GM12865 (cell line): ENCODE data around the gene FRAS1.
"Not testable (repeated sequence)": the region's sequence is repeated elsewhere in the genome, so short reads cannot be mapped to it uniquely, and the experiment has no call there.

Experiments used
- DNase-seq: peaks from one replicate; pipeline ENCODE4 v3.0.0; 2010; ENCODE audit warnings: low read depth
- H3K4me3 ChIP-seq: 2 replicates; pipeline ENCODE4 v1.5.1; 2011; ENCODE audit warnings: mild to moderate bottlenecking, low read depth, low read length, control low read depth
- TF ChIP-seq, protein P1 (sequence below): IDR thresholded peaks from 2 replicates; pipeline ENCODE4 v1.5.1; 2011; ENCODE audit warnings: low read length, control low read depth, low read depth, inconsistent platforms; ENCODE audit not compliant: insufficient read depth; ENCODE audit errors: missing control alignments

FRAS1 gene

DNA sequence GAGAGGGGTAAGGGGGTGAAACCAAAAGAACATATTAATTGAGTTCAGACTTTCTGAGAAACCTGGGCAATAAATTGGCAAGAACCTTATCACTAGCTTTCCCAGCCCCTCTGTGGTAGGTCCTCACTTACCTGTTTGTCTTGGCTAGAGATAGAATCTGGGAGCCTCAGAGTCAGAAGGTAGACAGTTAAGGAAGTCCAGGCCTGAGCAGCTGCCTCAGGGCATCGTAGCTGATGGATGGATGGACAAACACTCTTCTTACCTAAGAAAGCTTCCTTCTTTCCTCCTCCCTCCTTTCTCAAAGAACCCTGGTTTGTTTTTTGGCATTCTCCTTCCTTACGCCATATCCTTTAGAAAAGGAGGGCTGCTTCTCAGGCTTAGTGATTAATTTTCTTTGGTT lies 24.4 kb downstream of the FRAS1 start:
- H3K4me3 ChIP-seq, result no peak overlapping the region
- no peak for DNase-seq
- TF ChIP-seq, protein P1, sequence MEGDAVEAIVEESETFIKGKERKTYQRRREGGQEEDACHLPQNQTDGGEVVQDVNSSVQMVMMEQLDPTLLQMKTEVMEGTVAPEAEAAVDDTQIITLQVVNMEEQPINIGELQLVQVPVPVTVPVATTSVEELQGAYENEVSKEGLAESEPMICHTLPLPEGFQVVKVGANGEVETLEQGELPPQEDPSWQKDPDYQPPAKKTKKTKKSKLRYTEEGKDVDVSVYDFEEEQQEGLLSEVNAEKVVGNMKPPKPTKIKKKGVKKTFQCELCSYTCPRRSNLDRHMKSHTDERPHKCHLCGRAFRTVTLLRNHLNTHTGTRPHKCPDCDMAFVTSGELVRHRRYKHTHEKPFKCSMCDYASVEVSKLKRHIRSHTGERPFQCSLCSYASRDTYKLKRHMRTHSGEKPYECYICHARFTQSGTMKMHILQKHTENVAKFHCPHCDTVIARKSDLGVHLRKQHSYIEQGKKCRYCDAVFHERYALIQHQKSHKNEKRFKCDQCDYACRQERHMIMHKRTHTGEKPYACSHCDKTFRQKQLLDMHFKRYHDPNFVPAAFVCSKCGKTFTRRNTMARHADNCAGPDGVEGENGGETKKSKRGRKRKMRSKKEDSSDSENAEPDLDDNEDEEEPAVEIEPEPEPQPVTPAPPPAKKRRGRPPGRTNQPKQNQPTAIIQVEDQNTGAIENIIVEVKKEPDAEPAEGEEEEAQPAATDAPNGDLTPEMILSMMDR, result no peak

DNA sequence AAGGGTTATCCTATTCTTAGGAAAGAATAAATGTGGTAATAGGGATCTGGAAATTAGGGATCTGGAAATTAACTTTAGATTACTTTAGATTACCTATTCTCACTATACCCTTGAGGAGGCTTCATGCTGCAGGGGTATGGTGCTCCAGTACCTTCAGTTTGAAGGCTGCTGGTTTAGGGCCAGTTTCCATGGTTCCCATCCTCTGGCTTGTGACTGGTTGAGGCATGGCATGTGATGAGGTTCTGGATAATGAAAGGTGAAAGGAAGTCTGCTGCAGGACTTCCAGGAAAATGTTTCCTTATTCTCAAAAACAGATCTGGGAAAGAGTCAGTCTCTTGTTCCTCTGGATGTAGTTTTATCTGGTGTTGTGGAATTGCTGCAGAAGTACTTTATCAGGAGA lies 25.9 kb downstream of the FRAS1 start:
- TF ChIP-seq, protein P1, result no peak

DNA sequence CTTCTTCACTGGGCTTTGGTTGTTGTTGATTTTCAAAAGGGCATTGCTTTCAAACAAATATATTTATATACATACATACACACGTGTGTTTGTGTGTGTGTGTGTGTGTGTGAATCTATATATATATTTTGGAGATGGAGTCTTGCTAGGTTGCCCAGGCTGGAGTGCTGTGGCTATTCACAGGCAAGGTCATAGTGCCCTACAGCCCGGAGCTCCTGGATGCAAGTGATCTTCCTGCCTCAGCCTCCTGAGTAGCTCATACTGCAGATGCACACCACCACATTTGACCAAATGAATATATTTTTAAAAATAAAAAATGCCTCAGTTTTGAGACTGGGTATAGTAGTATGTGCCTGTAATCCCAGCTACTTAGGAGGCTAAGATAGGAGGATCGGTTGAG lies 34.4 kb downstream of the FRAS1 start:
- TF ChIP-seq, protein P1, result no peak
- H3K4me3 ChIP-seq, result no peak overlapping the region

More for the DNA sequence above, 25.9 kb downstream of the FRAS1 start:
- no peak overlapping the region for H3K4me3 ChIP-seq
- DNase-seq, result no peak

DNA sequence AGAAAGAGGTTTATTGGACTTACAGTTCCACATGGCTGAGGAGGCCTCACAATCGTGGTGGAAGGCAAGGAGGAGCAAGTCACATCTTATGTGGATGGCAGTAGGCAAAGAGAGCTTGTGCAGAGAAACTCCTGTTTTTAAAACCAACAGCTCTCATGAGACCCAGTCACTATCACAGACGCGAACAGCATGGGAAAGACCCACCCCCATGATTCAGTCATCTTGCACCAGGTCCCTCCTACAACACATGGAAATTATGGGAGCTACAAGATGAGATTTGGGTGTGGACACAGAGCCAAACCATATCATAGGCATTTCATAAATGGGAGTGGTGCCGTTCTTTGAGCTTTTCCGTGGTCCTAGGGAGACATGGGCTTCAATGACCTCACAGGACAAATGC lies 35.2 kb downstream of the FRAS1 start:
- DNase-seq, result not testable (repeated sequence)

More for the DNA sequence above, 34.4 kb downstream of the FRAS1 start:
- DNase-seq, result no peak

DNA sequence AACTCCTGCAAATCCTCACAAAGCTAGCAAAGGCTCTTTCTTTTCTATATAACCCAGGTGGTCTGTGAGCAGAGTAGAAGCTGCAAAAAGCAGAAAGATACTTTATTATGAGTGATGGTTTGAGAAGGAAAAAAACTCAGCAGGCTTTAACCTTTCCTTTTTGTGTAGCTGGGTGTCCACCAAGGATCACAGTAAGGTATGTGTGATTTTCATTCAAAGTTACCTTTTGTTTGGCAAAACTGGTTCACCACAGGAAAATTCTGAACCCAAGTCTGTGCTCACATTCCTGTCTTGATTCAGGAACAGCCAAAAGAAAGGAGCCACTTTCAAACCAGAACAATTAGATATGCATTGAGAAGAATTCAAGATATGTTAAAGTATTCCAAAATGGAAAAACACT lies 35.7 kb downstream of the FRAS1 start:
- H3K4me3 ChIP-seq, result no peak overlapping the region
- no peak for DNase-seq
- TF ChIP-seq, protein P1, result no peak

More for the DNA sequence above, 35.2 kb downstream of the FRAS1 start:
- not testable (repeated sequence) for H3K4me3 ChIP-seq

DNA sequence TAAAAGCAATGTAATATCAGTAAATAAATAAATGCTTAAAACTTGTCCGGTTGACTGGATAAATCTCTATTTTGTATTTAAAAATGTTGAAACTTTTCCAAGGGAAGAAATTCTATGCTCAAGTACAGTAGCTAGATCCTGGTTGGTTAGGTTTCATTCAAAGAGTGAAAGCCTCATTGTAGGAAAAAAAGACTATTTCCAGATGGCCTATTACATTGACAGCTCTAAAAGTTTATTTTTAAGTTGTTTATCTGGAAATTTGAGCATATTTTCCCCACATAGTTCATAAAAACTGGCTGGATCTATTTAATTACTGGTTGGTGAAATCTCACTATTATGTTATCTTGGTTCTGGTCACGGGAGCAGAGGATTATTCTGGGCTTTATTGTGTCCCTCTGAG lies 38.0 kb downstream of the FRAS1 start:
- TF ChIP-seq, protein P1, result no peak
- DNase-seq, result no peak
- H3K4me3 ChIP-seq, result no peak overlapping the region

DNA sequence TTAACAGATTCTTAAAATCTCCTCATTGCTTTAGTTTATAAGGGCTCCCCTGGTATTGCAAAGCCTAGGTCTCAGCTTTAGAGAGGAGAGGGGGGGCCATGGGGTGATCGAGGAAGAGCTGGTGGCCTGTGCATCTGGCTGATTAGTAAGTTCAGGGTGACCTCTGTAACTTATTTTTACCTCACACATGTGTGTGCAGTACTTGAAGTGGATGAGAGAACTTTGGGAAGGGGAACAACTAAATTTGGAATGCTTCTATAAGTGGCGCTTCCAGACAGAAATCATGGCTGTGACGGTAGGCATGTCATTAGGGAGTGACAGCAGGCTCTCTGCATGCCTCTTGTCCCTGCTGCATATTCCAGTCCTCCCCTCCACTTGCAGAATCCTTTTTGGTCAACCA lies 41.9 kb downstream of the FRAS1 start:
- no peak overlapping the region for H3K4me3 ChIP-seq
- TF ChIP-seq, protein P1, result no peak
- DNase-seq, result no peak
